Astrocyte of the cerebellum (primary cell): ENCODE data around the gene FTO.

ENCODE experiments used
- DNase-seq: peaks from one replicate; pipeline ENCODE4 v3.0.0-alpha.2; 2011; ENCODE audit warnings: low read depth
- H3K4me3 ChIP-seq: 2 replicates; pipeline ENCODE4 v1.5.1; 2011; ENCODE audit warnings: mild to moderate bottlenecking, low read depth, low read length, moderate library complexity
- CTCF ChIP-seq: IDR thresholded peaks from 2 replicates; pipeline ENCODE4 v1.5.1; 2012; ENCODE audit warnings: low read length, low read depth, moderate library complexity, mild to moderate bottlenecking; ENCODE audit errors: missing control alignments
- in situ Hi-C: cut with HindIII; loops from 2 replicates; pipeline ENCODE4 v1.10.0; 2017; ENCODE audit warnings: low sequenced_read_pairs

FTO gene

GRCh38 chr16:54174201-54174600 is 470.2 kb downstream of the FTO start:
- no peak for DNase-seq
- no peak overlapping the region for H3K4me3 ChIP-seq
- TF ChIP-seq CTCF: no peak
- in situ Hi-C loops: no loop called here

- no peak for TF ChIP-seq CTCF
- no peak for DNase-seq
- in situ Hi-C loops: no loop called here
- no peak overlapping the region for H3K4me3 ChIP-seq
Measured at GRCh38 chr16:54174750-54175149, 470.8 kb downstream of the FTO start.

- no peak overlapping the region for H3K4me3 ChIP-seq
- no peak for DNase-seq
- TF ChIP-seq CTCF: no peak
- in situ Hi-C loops: no loop called here
Measured at GRCh38 chr16:54175169-54175551, 471.2 kb downstream of the FTO start.

GRCh38 chr16:54175552-54176375 is 471.8 kb downstream of the FTO start:
- in situ Hi-C loops: no loop called here
- DNase-seq: no peak
- H3K4me3 ChIP-seq: no peak overlapping the region
- TF ChIP-seq CTCF: no peak

GRCh38 chr16:54176376-54176901 is 472.5 kb downstream of the FTO start:
- DNase-seq: no peak
- in situ Hi-C loops: no loop called here
- H3K4me3 ChIP-seq: no peak overlapping the region
- no peak for TF ChIP-seq CTCF

GRCh38 chr16:54177052-54177861 is 473.3 kb downstream of the FTO start:
- no peak overlapping the region for H3K4me3 ChIP-seq
- TF ChIP-seq CTCF: no peak
- in situ Hi-C loops: no loop called here
- no peak for DNase-seq
